IPS-18c (cell line): ENCODE measurements around the gene NR3C2.
"Not testable (repeated sequence)": the region's sequence is repeated elsewhere in the genome, so short reads cannot be mapped to it uniquely, and the experiment has no call there.

ENCODE experiments used
- H3K4me3 ChIP-seq: 2 replicates; pipeline ENCODE4 v1.7.0; 2013; ENCODE audit warnings: low read depth, mild to moderate bottlenecking, low read length, moderate library complexity; ENCODE audit not compliant: insufficient read depth
- H3K9me3 ChIP-seq: one replicate; pipeline ENCODE4 v1.6.1; 2013; ENCODE audit warnings: mild to moderate bottlenecking, low read length, moderate library complexity; ENCODE audit not compliant: control insufficient read depth, insufficient read depth

The NR3C2 gene

GRCh38 chr4:148196164-148196563, 246.1 kb downstream of the NR3C2 start:
- no peak overlapping the region for H3K4me3 ChIP-seq
- H3K9me3 ChIP-seq, result no peaks in the 10 kb centered on the region

- H3K4me3 ChIP-seq, result no peak overlapping the region
- no peaks in the 10 kb centered on the region for H3K9me3 ChIP-seq
Measured at GRCh38 chr4:148192526-148192925, 249.7 kb downstream of the NR3C2 start.

GRCh38 chr4:148187454-148188222, 254.6 kb downstream of the NR3C2 start:
- H3K9me3 ChIP-seq, H3K4me3 ChIP-seq: not testable (repeated sequence)

- H3K4me3 ChIP-seq, result no peak overlapping the region
Measured at GRCh38 chr4:148184922-148185321, 257.3 kb downstream of the NR3C2 start.

GRCh38 chr4:148182230-148182911, 259.8 kb downstream of the NR3C2 start:
- Histone ChIP-seq H3K4me3 (no peak overlapping the region), H3K9me3 (no peaks in the 10 kb centered on the region)

More at GRCh38 chr4:148184922-148185321, 257.3 kb downstream of the NR3C2 start:
- no peaks in the 10 kb centered on the region for H3K9me3 ChIP-seq

- Histone ChIP-seq H3K9me3 (no peaks in the 10 kb centered on the region), H3K4me3 (no peak overlapping the region)
Measured at GRCh38 chr4:148173397-148174017, 268.7 kb downstream of the NR3C2 start.

- no peaks in the 10 kb centered on the region for H3K9me3 ChIP-seq
- no peak overlapping the region for H3K4me3 ChIP-seq
Measured at GRCh38 chr4:148171596-148171995, 270.6 kb downstream of the NR3C2 start.

GRCh38 chr4:148170408-148171365, 271.5 kb downstream of the NR3C2 start:
- H3K9me3 ChIP-seq, result no peaks in the 10 kb centered on the region
- no peak overlapping the region for H3K4me3 ChIP-seq

- Histone ChIP-seq H3K9me3 (no peaks in the 10 kb centered on the region), H3K4me3 (no peak overlapping the region)
Measured at GRCh38 chr4:148166132-148166591, 276.1 kb downstream of the NR3C2 start.

- H3K9me3 ChIP-seq, result no peaks in the 10 kb centered on the region
- no peak overlapping the region for H3K4me3 ChIP-seq
Measured at GRCh38 chr4:148164557-148164956, 277.7 kb downstream of the NR3C2 start.

GRCh38 chr4:148162991-148163390, 279.2 kb downstream of the NR3C2 start:
- Histone ChIP-seq H3K4me3 (no peak overlapping the region), H3K9me3 (no peaks in the 10 kb centered on the region)

- Histone ChIP-seq H3K9me3 (no peaks in the 10 kb centered on the region), H3K4me3 (no peak overlapping the region)
Measured at GRCh38 chr4:148162519-148162918, 279.7 kb downstream of the NR3C2 start.

GRCh38 chr4:148161601-148162000, 280.6 kb downstream of the NR3C2 start:
- H3K4me3 ChIP-seq, result no peak overlapping the region
- no peaks in the 10 kb centered on the region for H3K9me3 ChIP-seq

GRCh38 chr4:148159793-148160192, 282.4 kb downstream of the NR3C2 start:
- H3K4me3 ChIP-seq, result no peak overlapping the region
- no peaks in the 10 kb centered on the region for H3K9me3 ChIP-seq

GRCh38 chr4:148154769-148155168, 287.4 kb downstream of the NR3C2 start:
- Histone ChIP-seq H3K4me3 (no peak overlapping the region), H3K9me3 (no peaks in the 10 kb centered on the region)

- Histone ChIP-seq H3K9me3 (no peaks in the 10 kb centered on the region), H3K4me3 (no peak overlapping the region)
Measured at GRCh38 chr4:148152868-148153625, 289.2 kb downstream of the NR3C2 start.
